Measurements from ENCODE around the gene DPPA2.

The DPPA2 gene

GRCh38 chr3:109337393-109337792 lies 21.1 kb upstream of the DPPA2 start, which contains the start of gene DPPA4:
Gene DPPA4 (minus strand): TSS chr3:109337546. CDS start chr3:109337517, 29 bp downstream.
- TF ChIP-seq ZFX (IDR thresholded peaks at IDR 0.05): no peak
- TF ChIP-seq CTCF (conservative IDR thresholded peaks at IDR 0.05): no peak
- H3K27ac ChIP-seq: no peak within 1 kb of the TSS

GRCh38 chr3:109336291-109336861 lies 20.1 kb upstream of the DPPA2 start:
- H3K27ac ChIP-seq: no peak overlapping the region
- TF ChIP-seq ZFX (IDR thresholded peaks at IDR 0.05): no peak
- no peak for TF ChIP-seq CTCF (conservative IDR thresholded peaks at IDR 0.05)

- no peak overlapping the region for H3K27ac ChIP-seq
- TF ChIP-seq ZFX (IDR thresholded peaks at IDR 0.05): no peak
- no peak for TF ChIP-seq CTCF (conservative IDR thresholded peaks at IDR 0.05)
Measured at GRCh38 chr3:109334572-109334971, 18.3 kb upstream of the DPPA2 start.

- no peak overlapping the region for H3K27ac ChIP-seq
- TF ChIP-seq CTCF (conservative IDR thresholded peaks at IDR 0.05): no peak
- TF ChIP-seq ZFX (IDR thresholded peaks at IDR 0.05): no peak
Measured at GRCh38 chr3:109331692-109332091, 15.4 kb upstream of the DPPA2 start.

GRCh38 chr3:109330405-109330804 lies 14.1 kb upstream of the DPPA2 start:
- TF ChIP-seq ZFX (IDR thresholded peaks at IDR 0.05) (no peak), CTCF (conservative IDR thresholded peaks at IDR 0.05) (no peak)
- no peak overlapping the region for H3K27ac ChIP-seq

- H3K27ac ChIP-seq: no peak overlapping the region
- TF ChIP-seq ZFX (IDR thresholded peaks at IDR 0.05) (no peak), CTCF (conservative IDR thresholded peaks at IDR 0.05) (no peak)
Measured at GRCh38 chr3:109328202-109328601, 11.9 kb upstream of the DPPA2 start.

GRCh38 chr3:109325657-109326056 lies 9.3 kb upstream of the DPPA2 start:
- H3K27ac ChIP-seq: no peak overlapping the region
- no peak for TF ChIP-seq CTCF (conservative IDR thresholded peaks at IDR 0.05)
- TF ChIP-seq ZFX (IDR thresholded peaks at IDR 0.05): no peak
